ENCODE results near the gene RAB32. TPM values are rescaled to one million over a fixed set of nuclear protein-coding genes. Genes with fewer than 3 reads are reported as not detected.

RAB32 gene
- total and polyA plus RNA-seq, 7 donors, result 32.1 to 85.3 (median 35.3) TPM

- Histone ChIP-seq H3K27me3 (no peaks in the 10 kb centered on the region), H3K4me3 (no peak overlapping the region), H3K4me1 (no peaks in the 10 kb centered on the region), H3K9me3 (peaks cover 0 to 8% (median 2%) of the 10 kb centered on the region in 4 donors), H3K27ac (no peak overlapping the region), H3K36me3 (no peaks in the 10 kb centered on the region)
- intact Hi-C loops (cut with DNase I), result no loop called here
- 92 to 97% methylated on average over 1 of the region's 1 CpG for WGBS, 2 donors
- no peak for TF ChIP-seq EP300 (IDR thresholded peaks at IDR 0.05)
- TF ChIP-seq POLR2AphosphoS5 (IDR thresholded peaks at IDR 0.05), result no peak
- no peak for TF ChIP-seq CTCF (IDR thresholded peaks at IDR 0.05)
- no peak for TF ChIP-seq POLR2A (IDR thresholded peaks at IDR 0.05)
- no peak for DNase-seq
Observed at GRCh38 chr6:146574211-146574610, 30.6 kb downstream of the RAB32 start.

- Histone ChIP-seq H3K4me3 (no peak overlapping the region), H3K27me3 (no peaks in the 10 kb centered on the region), H3K36me3 (no peaks in the 10 kb centered on the region), H3K4me1 (no peaks in the 10 kb centered on the region), H3K9me3 (peaks cover 0 to 4% (median under 1%) of the 10 kb centered on the region in 4 donors), H3K27ac (no peak overlapping the region)
- no peak for TF ChIP-seq EP300 (IDR thresholded peaks at IDR 0.05)
- TF ChIP-seq POLR2A (IDR thresholded peaks at IDR 0.05), result no peak
- TF ChIP-seq CTCF (IDR thresholded peaks at IDR 0.05), result no peak
- TF ChIP-seq POLR2AphosphoS5 (IDR thresholded peaks at IDR 0.05), result no peak
- DNase-seq, result no peak
- intact Hi-C loops (cut with DNase I), result no loop called here
Observed at GRCh38 chr6:146578054-146578453, 34.4 kb downstream of the RAB32 start.

GRCh38 chr6:146581968-146582367 is 38.3 kb downstream of the RAB32 start:
- WGBS, 2 donors, result 81 to 93% methylated on average over 1 of the region's 1 CpG
- H3K36me3 ChIP-seq, result no peaks in the 10 kb centered on the region
- DNase-seq, result no peak
- H3K4me3 ChIP-seq, result no peak overlapping the region
- no peak overlapping the region for H3K27ac ChIP-seq
- H3K27me3 ChIP-seq, result no peaks in the 10 kb centered on the region
- no peaks in the 10 kb centered on the region for H3K9me3 ChIP-seq
- intact Hi-C loops (cut with DNase I), result no loop called here
- TF ChIP-seq POLR2A (IDR thresholded peaks at IDR 0.05), result no peak
- no peak for TF ChIP-seq CTCF (IDR thresholded peaks at IDR 0.05)
- no peak for TF ChIP-seq POLR2AphosphoS5 (IDR thresholded peaks at IDR 0.05)
- no peak for TF ChIP-seq EP300 (IDR thresholded peaks at IDR 0.05)
- no peaks in the 10 kb centered on the region for H3K4me1 ChIP-seq

- TF ChIP-seq EP300 (IDR thresholded peaks at IDR 0.05) (no peak), POLR2A (IDR thresholded peaks at IDR 0.05) (no peak), CTCF (IDR thresholded peaks at IDR 0.05) (no peak), POLR2AphosphoS5 (IDR thresholded peaks at IDR 0.05) (no peak)
- 76 to 80% methylated on average over 5 of the region's 5 CpGs for WGBS, 2 donors
- H3K4me3 ChIP-seq, result no peak overlapping the region
- no peaks in the 10 kb centered on the region for H3K36me3 ChIP-seq
- DNase-seq, result peak; percentile 77
- no peaks in the 10 kb centered on the region for H3K4me1 ChIP-seq
- intact Hi-C loops (cut with DNase I), result no loop called here
- H3K9me3 ChIP-seq, result no peaks in the 10 kb centered on the region
- no peak overlapping the region for H3K27ac ChIP-seq
- no peaks in the 10 kb centered on the region for H3K27me3 ChIP-seq
Observed at GRCh38 chr6:146582857-146583256, 39.2 kb downstream of the RAB32 start.

GRCh38 chr6:146583966-146584365 is 40.3 kb downstream of the RAB32 start:
- Histone ChIP-seq H3K27me3 (no peaks in the 10 kb centered on the region), H3K4me1 (no peaks in the 10 kb centered on the region), H3K27ac (no peak overlapping the region), H3K4me3 (no peak overlapping the region), H3K9me3 (no peaks in the 10 kb centered on the region), H3K36me3 (no peaks in the 10 kb centered on the region)
- no peak for DNase-seq
- TF ChIP-seq POLR2AphosphoS5 (IDR thresholded peaks at IDR 0.05) (no peak), POLR2A (IDR thresholded peaks at IDR 0.05) (no peak), EP300 (IDR thresholded peaks at IDR 0.05) (no peak), CTCF (IDR thresholded peaks at IDR 0.05) (no peak)
- intact Hi-C loops (cut with DNase I), result no loop called here
- 76 to 79% methylated on average over 1 of the region's 1 CpG for WGBS, 2 donors

Data from sigmoid colon (tissue), 7 donors.